HUES64 (cell line): ENCODE data around the gene MACROD2.

ENCODE experiments used
- H3K27ac ChIP-seq: 2 replicates; pipeline ENCODE4 v1.7.0; 2013; ENCODE audit warnings: low read depth, low read length, inconsistent platforms
- H3K27me3 ChIP-seq: 2 replicates; pipeline ENCODE4 v1.6.1; 2013; ENCODE audit warnings: mild to moderate bottlenecking, low read length; ENCODE audit not compliant: insufficient read depth
- H3K36me3 ChIP-seq: 2 replicates; pipeline ENCODE4 v1.6.1; 2013; ENCODE audit warnings: mild to moderate bottlenecking, low read length; ENCODE audit not compliant: insufficient read depth
- H3K4me1 ChIP-seq: 2 replicates; pipeline ENCODE4 v1.6.1; 2013; ENCODE audit warnings: mild to moderate bottlenecking, low read length, moderate library complexity; ENCODE audit not compliant: insufficient read depth
- H3K4me3 ChIP-seq: 2 replicates; pipeline ENCODE4 v1.5.1; 2013; ENCODE audit warnings: mild to moderate bottlenecking, low read length, moderate library complexity
- H3K9ac ChIP-seq: 2 replicates; pipeline ENCODE4 v1.6.1; 2013; ENCODE audit warnings: mild to moderate bottlenecking, low read depth, low read length
- H3K9me3 ChIP-seq: 2 replicates; pipeline ENCODE4 v1.6.1; 2013; ENCODE audit warnings: low read depth, low read length; ENCODE audit not compliant: insufficient read depth
- WGBS: fragments of 150-250, 120-280 bp; methylation state at CpG from one replicate; pipeline ENCODE4 v1.1.7; 2013; ENCODE audit warnings: missing lambda C conversion rate; 5-methylcytosine and 5-hydroxymethylcytosine counted together

Gene MACROD2

GRCh38 chr20:15642109-15642508 lies 1646.8 kb downstream of the MACROD2 start:
- H3K9me3 ChIP-seq, result no peaks in the 10 kb centered on the region
- H3K27ac ChIP-seq, result no peak overlapping the region
- no peak overlapping the region for H3K4me3 ChIP-seq
- H3K36me3 ChIP-seq, result no peaks in the 10 kb centered on the region
- WGBS, result 99% methylated on average over 5 of the region's 6 CpGs
- H3K4me1 ChIP-seq, result peaks cover 23% of the 10 kb centered on the region
- no peaks in the 10 kb centered on the region for H3K27me3 ChIP-seq
- no peak overlapping the region for H3K9ac ChIP-seq

- Histone ChIP-seq H3K9ac (no peak overlapping the region), H3K36me3 (no peaks in the 10 kb centered on the region), H3K27ac (no peak overlapping the region), H3K4me3 (no peak overlapping the region), H3K9me3 (no peaks in the 10 kb centered on the region), H3K4me1 (peaks cover 17% of the 10 kb centered on the region), H3K27me3 (no peaks in the 10 kb centered on the region)
- 93% methylated on average over 4 of the region's 4 CpGs for WGBS
Measured at GRCh38 chr20:15642676-15643075, 1647.4 kb downstream of the MACROD2 start.

- H3K4me1 ChIP-seq, result peaks cover 8% of the 10 kb centered on the region; the same call in 1 of the 2 replicates
- WGBS, result 89% methylated on average over 2 of the region's 2 CpGs
- H3K9ac ChIP-seq, result no peak overlapping the region
- no peaks in the 10 kb centered on the region for H3K9me3 ChIP-seq
- no peak overlapping the region for H3K27ac ChIP-seq
- no peak overlapping the region for H3K4me3 ChIP-seq
- H3K36me3 ChIP-seq, result no peaks in the 10 kb centered on the region
- no peaks in the 10 kb centered on the region for H3K27me3 ChIP-seq
Measured at GRCh38 chr20:15643713-15644112, 1648.4 kb downstream of the MACROD2 start.

- Histone ChIP-seq H3K4me3 (no peak overlapping the region), H3K36me3 (no peaks in the 10 kb centered on the region), H3K27me3 (no peaks in the 10 kb centered on the region), H3K4me1 (peaks cover 5% of the 10 kb centered on the region; the same call in 1 of the 2 replicates), H3K9ac (no peak overlapping the region), H3K9me3 (no peaks in the 10 kb centered on the region), H3K27ac (no peak overlapping the region)
- 100% methylated on average over 2 of the region's 2 CpGs for WGBS
Measured at GRCh38 chr20:15645816-15646215, 1650.5 kb downstream of the MACROD2 start.

GRCh38 chr20:15653396-15654207 lies 1658.3 kb downstream of the MACROD2 start:
- Histone ChIP-seq H3K9ac (no peak overlapping the region), H3K4me3 (no peak overlapping the region), H3K27me3 (no peaks in the 10 kb centered on the region), H3K9me3 (no peaks in the 10 kb centered on the region), H3K36me3 (no peaks in the 10 kb centered on the region), H3K27ac (no peak overlapping the region), H3K4me1 (0 out of 2 replicates have a peak, but pooled peaks cover 3% of the 10 kb centered on the region)
- WGBS, result 90% methylated on average over 8 of the region's 8 CpGs

- Histone ChIP-seq H3K27ac (no peak overlapping the region), H3K27me3 (no peaks in the 10 kb centered on the region), H3K4me1 (0 out of 2 replicates have a peak, but pooled peaks cover 3% of the 10 kb centered on the region), H3K9me3 (no peaks in the 10 kb centered on the region), H3K9ac (no peak overlapping the region), H3K36me3 (no peaks in the 10 kb centered on the region), H3K4me3 (no peak overlapping the region)
- WGBS, result 73% methylated on average over 2 of the region's 2 CpGs
Measured at GRCh38 chr20:15654208-15654649, 1658.9 kb downstream of the MACROD2 start.

- H3K4me1 ChIP-seq, result 0 out of 2 replicates have a peak, but pooled peaks cover 3% of the 10 kb centered on the region
- H3K27me3 ChIP-seq, result no peaks in the 10 kb centered on the region
- H3K27ac ChIP-seq, result no peak overlapping the region
- no peak overlapping the region for H3K9ac ChIP-seq
- H3K36me3 ChIP-seq, result no peaks in the 10 kb centered on the region
- H3K9me3 ChIP-seq, result no peaks in the 10 kb centered on the region
- no peak overlapping the region for H3K4me3 ChIP-seq
- WGBS, result 95% methylated on average over 4 of the region's 7 CpGs
Measured at GRCh38 chr20:15655295-15655874, 1660.1 kb downstream of the MACROD2 start.

GRCh38 chr20:15656124-15656523 lies 1660.8 kb downstream of the MACROD2 start:
- Histone ChIP-seq H3K36me3 (no peaks in the 10 kb centered on the region), H3K9ac (no peak overlapping the region), H3K4me3 (no peak overlapping the region), H3K4me1 (peaks cover 6% of the 10 kb centered on the region; the same call in 1 of the 2 replicates), H3K27ac (no peak overlapping the region), H3K27me3 (no peaks in the 10 kb centered on the region), H3K9me3 (no peaks in the 10 kb centered on the region)
- WGBS, result 92% methylated on average over 2 of the region's 2 CpGs

- H3K36me3 ChIP-seq, result no peaks in the 10 kb centered on the region
- H3K9ac ChIP-seq, result no peak overlapping the region
- no peak overlapping the region for H3K4me3 ChIP-seq
- 73% methylated on average over 5 of the region's 5 CpGs for WGBS
- H3K9me3 ChIP-seq, result no peaks in the 10 kb centered on the region
- H3K4me1 ChIP-seq, result peaks cover 9% of the 10 kb centered on the region; the same call in 1 of the 2 replicates
- H3K27ac ChIP-seq, result no peak overlapping the region
- no peaks in the 10 kb centered on the region for H3K27me3 ChIP-seq
Measured at GRCh38 chr20:15658295-15658694, 1663.0 kb downstream of the MACROD2 start.

- H3K27me3 ChIP-seq, result no peaks in the 10 kb centered on the region
- no peaks in the 10 kb centered on the region for H3K9me3 ChIP-seq
- no peak overlapping the region for H3K9ac ChIP-seq
- H3K4me1 ChIP-seq, result no peaks in the 10 kb centered on the region
- no peak overlapping the region for H3K4me3 ChIP-seq
- no peaks in the 10 kb centered on the region for H3K36me3 ChIP-seq
- H3K27ac ChIP-seq, result no peak overlapping the region
- WGBS, result no CpG with 5 or more reads among the region's 1 CpG
Measured at GRCh38 chr20:15673206-15673605, 1677.9 kb downstream of the MACROD2 start.

GRCh38 chr20:15674253-15675060 lies 1679.1 kb downstream of the MACROD2 start:
- WGBS, result 97% methylated on average over 5 of the region's 5 CpGs

More at GRCh38 chr20:15674253-15675060, 1679.1 kb downstream of the MACROD2 start:
- Histone ChIP-seq H3K27ac (no peak overlapping the region), H3K4me3 (no peak overlapping the region), H3K9ac (no peak overlapping the region), H3K27me3 (no peaks in the 10 kb centered on the region), H3K9me3 (no peaks in the 10 kb centered on the region), H3K36me3 (no peaks in the 10 kb centered on the region), H3K4me1 (no peaks in the 10 kb centered on the region)
